NCI-H2227 treated with DMSO at 0.1 percent for 48 hours (cell line): ENCODE results near the gene ABI3BP.
"Not testable (repeated sequence)": the region's sequence is repeated elsewhere in the genome, so short reads cannot be mapped to it uniquely, and the experiment has no call there.

ENCODE experiments used
- DNase-seq: peaks from one replicate; lab custom pipeline; 2025; lab: John Stamatoyannopoulos, UW

The ABI3BP gene, protein sequence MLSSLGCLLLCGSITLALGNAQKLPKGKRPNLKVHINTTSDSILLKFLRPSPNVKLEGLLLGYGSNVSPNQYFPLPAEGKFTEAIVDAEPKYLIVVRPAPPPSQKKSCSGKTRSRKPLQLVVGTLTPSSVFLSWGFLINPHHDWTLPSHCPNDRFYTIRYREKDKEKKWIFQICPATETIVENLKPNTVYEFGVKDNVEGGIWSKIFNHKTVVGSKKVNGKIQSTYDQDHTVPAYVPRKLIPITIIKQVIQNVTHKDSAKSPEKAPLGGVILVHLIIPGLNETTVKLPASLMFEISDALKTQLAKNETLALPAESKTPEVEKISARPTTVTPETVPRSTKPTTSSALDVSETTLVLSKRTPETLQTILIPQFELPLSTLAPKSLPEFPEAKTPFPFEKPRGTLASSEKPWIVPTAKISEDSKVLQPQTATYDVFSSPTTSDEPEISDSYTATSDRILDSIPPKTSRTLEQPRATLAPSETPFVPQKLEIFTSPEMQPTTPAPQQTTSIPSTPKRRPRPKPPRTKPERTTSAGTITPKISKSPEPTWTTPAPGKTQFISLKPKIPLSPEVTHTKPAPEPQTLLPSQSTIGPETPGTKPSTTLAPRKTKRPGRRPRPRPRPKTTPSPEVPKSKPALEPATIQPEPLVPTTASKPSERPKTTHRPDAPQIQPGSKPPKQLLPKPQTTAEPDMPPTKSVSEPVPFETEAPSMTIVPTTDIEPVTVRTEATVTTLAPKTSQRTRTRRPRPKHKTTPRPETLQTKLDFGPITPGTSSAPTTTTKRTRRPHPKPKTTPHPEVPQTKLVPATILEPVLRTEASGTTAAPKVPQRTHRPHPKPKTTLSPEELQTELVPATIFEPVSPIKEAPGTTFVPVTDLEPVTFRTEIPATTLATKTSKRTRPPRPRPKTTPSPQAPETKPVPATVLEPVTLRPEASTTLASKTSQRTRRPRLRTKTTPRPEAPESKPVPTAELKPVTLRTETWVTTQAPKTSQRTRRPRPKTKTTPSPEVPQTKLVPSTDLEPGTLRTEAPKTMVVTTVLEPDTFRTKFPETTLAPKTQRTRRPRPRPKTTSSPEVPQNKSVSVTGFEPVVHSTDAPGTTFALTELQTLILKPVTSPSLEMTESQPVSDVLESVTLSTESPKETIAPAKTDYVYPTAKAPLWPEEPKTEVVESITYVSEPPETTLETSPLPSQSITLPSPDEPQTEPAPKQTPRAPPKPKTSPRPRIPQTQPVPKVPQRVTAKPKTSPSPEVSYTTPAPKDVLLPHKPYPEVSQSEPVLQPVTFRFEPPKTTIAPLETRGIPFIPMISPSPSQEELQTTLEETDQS (N-terminal part only)

DNA sequence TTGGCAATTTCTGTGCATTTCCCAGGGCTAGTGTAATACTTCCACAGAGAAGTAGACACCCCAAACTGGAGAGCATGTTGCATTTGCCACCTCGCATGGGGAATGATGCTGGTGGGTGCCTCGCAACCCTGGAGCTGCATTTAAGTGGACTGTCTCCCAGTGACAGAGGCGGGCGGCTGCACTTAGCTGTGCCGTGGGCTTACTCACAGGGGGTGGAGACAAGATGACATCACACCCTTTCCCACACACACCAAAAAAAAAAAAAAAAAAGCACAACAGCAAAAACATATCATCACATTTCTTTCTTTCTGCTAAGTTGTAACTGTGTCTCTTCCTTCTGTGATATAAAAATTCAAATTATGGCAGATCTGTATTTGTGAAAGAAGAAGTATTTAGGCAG lies at the start of gene ABI3BP:
ABI3BP (minus strand) TSS at position 113 of the 400 bp plus-strand sequence; CDS start at position 76, 37 bp downstream.
- no peak for DNase-seq

DNA sequence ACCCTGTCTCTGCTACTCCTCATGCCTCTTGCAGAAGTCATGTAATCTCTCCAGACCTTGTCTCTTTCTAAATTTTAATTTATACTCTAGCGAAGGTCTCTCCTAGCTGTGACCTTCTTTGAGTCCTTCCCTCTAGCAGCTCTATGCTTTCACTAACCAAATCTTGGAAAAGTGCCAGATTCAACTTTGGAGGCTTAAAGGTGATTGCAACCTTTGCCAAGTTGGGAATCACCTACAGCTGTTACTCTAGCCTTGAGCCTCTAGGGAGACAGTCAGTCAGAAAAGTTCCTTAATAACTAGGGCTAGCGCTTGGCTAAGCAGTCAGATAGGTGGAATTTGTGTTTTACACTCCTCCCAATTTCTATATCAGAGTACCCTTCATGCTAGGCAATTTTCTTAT lies 46.1 kb upstream of the ABI3BP start:
- no peak for DNase-seq

DNA sequence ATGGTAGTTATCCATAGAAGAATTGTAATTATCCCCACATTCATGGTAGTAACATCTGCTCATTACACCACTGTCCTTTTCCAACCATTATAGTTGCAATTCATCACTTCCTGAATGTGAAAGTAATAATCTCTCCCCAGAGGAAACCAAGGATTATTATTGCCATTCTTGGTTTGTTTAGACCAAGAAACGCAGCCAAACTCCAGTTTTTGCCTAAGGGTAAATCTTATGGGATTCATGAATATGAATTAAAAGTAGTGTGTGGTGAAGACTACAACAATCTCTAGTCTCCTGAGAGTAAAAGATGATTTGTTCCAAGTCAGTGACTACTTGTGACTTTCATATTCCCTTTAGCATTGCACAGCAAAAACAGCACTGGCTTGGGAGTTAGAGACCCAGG lies 45.7 kb upstream of the ABI3BP start:
- DNase-seq, result no peak

DNA sequence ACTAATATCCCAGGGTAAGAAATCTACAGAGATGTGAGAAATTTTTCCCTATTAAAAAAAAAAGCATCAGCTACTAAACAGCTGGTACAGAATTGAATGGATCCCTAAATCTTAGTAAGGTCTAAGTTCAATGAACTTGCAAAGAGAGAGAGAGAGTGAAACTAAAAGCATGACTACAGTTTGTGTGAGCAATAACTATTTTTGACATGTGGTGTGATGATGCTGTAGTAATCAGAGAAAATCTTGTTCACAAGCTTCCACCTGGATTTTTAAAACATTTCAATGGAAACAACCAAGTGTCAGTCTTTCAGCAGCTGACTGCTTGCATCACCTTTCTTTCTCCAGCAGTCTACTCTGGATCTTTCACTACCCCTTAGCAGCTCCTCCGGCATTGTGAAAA lies 45.2 kb upstream of the ABI3BP start:
- DNase-seq, result no peak

DNA sequence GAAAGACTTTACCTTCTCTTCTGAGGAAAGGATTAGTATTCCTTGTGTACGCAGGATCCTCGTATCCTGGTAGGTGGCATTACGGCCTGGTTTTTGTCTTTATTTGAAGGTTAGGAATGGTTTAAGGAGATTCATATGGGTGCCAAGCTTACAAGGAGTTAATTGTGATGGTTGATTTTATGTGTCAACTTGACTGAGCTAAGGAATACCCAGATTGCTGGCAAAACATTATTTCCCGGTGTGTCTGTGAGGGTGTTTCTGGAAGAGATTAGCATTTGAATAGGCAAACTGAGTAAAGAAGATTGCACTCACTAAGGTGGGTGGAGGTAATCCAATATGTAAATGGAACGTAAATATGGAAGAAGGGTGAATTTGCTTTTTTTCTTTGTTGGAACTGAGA lies 44.4 kb upstream of the ABI3BP start:
- no peak for DNase-seq

DNA sequence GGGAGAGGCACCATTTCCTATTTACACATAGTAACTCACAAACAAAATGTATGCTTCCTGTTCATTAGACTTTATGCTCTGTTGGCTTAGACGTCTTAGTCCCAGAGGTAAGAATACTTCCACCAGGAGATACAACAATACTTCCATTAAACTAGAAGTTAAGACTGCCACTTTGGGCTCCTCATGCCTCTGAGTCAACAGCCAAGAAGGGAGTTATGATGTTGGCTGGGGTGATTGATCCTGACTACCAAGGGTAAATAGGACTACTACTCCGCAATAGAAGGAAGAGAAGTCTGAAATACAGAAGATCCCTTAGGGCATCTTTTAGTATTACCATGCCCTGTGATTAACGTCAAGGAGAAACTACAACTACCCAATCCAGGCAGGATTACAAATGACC lies 43.5 kb upstream of the ABI3BP start:
- no peak for DNase-seq

DNA sequence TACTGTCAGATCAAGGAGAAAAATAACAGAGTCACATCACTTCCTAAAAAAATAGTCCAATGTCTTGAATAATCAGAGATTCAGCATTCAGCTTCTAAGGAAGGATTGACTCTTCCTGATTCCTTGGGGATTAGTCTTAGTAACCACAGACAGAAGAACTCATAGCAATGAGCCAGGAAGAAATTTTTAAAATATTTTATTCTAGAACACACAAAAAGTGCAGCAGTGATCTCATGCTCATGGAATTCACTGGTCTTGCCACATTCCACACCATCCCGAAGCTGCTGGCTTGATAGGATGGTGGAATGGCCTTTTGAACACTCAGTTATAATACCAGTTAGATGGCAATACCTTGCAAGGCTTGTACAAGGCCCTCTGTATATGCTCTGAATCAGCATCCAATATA lies 43.0 kb upstream of the ABI3BP start:
- no peak for DNase-seq

DNA sequence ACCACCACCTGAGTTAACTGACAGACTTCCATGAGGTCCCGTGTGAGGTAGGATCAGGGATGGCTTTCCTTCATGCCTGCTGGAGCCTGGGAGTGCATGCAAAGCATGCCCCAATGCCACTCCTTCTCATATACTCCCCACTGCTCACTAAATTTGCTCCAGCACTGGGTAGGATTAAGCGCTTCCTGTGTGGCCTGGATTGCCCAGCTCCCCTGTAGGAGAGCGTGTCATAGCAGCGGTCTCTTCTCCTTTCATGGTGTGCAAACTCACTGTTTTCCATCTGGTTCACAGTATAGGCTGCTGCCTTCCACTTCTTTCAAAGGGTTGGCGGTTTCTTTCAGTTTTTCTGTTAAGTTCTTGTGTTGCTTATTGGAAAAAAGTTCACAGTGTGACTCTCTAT lies 34.1 kb upstream of the ABI3BP start:
- DNase-seq, result no peak

DNA sequence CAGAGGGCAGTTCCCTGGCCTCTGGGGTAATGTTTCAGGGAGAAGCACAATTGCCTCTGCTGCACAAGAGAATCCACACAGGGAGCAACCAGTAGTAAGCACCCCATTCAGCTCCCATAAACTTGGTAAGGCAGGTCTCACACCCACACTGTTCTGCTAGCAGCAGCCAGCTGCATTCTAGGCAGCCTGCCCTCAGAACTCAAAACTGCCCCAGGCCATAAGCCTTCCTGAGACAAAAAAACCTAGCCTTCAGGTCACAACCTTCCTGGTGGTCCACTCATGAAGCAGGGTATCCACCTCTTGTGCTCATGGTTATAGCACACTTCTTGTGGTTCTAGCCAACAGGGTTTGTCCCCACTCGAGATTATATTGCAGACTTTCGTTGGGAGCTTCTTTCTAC lies 33.7 kb upstream of the ABI3BP start:
- DNase-seq, result no peak

DNA sequence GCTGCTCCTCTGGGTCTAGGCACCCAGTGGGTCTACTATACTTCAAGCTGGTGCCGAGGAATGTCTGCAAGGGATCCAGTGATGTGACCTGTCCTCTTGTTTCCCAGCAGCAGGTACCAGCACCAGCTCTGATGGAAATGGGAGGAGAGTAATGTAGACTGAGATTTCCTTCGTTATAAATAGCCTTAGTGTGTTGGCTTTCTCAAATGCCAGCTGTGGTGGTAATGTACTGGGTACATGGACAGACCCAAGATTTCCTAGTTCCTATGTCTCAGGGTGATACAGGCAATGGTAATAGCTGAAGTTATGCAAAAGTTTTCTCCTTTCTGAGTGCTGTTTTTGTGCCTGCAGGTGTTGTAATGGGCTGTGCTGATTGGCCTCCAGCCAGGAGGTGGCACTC lies 33.0 kb upstream of the ABI3BP start:
- DNase-seq, result no peak

DNA sequence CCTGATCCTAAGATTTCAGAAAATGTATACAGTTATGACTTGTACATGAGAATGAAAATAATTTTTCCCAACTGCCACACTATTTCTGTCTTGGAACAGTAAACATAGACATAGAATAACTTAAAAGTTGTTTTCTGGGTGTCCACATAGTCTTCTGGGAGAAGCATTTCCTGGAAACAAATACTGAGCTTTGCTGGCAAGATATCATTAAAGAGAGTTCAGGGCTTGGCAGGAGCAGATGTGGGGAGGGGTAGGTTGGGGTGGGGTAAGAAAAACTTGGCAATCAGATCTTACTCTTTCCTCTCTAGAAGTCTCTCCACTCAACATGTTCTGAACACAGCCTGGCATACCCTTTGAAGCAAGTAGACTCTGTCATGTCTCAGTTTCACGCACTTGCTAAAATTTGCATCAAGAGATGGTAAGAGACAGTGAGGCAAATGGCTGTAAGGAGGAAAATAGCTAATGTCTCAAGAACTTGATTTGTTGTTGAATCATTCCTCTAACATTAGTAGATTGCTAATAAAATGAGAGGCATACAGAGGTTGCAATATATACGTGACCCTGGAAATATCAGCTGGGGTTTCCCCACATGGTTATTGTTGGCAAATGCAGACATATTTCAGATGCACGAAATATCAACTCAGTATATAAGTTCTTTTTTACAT lies 27.3 kb upstream of the ABI3BP start:
- no peak for DNase-seq

DNA sequence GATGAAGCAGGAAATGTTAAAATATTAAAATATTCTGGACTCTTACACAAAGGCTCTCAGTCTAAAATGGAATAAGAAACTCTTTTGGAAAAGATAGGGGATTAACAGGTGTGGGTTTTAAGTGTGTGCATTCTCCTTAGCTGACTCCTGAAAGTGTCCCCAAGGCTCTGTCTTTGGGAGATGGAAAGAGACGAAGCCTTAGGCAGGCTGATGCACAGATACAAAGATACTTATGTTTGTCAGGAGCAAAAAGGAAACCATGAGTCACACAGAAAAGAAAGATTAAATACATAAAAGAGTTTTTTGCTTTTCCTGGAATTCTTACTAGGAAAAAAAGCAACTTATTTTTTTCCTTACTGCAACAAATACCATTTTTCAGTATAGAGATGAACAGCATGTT lies 23.8 kb upstream of the ABI3BP start:
- no peak for DNase-seq

DNA sequence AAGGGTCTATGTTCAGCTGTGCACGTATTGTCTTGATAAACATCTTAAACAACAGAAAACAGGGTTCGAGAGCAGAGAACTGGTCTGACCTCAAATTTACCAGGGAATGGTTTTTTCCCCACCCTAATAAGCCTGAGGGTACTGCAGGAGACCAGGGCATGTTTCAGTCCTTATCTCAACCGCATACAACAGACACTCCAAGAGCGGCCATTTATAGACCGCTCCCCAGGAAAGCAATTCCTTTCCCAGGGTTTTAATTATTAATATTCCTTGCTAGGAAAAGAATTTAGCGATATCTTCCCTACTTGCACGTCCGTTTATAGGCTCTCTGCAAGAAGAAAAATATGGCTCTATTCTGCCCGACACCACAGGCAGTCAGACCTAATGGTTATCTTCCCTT lies 19.1 kb upstream of the ABI3BP start:
- DNase-seq, result not testable (repeated sequence)

DNA sequence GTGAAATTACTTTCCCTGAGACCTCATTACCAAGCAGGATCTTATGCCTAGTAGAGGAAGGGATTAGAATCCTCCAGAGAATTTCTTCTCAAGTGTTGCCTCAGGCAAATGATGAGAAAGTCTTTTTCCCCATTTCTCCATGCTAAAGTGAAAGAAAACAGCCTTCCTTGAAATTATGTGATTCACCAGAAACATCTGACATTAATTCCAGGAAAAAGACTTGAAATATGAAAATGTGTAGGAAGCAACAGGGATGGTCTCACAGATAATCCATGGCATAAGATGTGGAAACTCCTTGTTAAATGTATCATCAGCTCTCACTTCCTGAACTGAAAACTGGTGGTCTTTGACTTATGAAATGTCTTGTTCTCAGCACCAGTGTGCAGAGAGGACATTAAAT lies 17.9 kb upstream of the ABI3BP start:
- no peak for DNase-seq

DNA sequence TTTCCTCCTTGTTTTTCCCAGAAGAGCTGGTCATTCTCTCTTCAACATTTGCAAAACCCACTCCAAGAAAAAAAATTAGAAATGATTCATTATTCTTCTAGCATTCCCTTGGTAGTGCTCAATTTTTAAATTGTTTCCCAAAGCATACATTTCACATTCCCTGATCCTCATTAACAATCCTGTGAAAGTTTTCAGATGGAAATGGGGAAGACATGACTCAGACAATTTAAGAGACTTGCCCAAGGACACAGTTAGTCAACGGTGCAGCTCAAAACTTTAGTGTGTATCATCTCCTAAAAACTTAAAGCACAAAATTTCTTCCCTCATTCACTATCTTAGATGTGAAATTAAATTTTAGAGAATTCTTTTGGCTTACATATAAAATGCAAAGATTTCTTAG lies 17.1 kb upstream of the ABI3BP start:
- DNase-seq, result no peak

DNA sequence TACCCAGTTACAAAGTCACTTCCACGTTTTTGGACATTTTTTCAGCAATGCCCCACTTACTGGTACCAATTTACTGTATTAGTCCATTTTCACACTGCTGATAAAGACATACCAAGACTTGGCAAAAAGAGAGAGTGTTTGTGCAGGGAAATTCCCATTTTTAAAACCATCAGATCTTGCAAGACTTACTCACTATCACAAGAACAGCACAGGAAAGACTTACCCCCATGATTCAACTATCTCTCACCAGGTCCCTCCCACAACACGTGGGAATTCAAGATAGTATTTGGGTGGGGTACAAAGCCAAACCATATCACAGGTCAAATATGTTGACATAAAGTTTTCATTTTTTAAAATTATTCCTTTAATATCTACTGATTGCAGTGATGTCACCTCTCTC lies 16.2 kb upstream of the ABI3BP start:
- no peak for DNase-seq

DNA sequence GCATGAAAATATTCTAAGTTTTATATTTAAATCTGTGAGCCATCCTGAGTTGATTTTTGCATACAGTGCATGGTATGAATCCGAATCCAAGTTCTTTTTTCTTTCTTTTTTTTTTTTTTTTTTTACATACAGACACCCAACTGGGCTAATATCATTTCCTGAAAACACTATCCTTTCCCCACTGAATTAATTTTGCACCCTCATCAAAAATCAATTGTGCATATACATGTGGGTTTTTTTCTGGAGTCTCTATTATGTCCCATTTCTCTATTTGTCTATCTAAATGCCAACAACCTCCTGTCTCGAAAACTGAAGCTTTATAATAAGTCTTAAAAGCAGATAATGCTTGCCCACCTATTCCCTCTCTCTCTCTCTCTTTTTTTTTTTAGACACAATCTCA lies 5.9 kb upstream of the ABI3BP start:
- no peak for DNase-seq

DNA sequence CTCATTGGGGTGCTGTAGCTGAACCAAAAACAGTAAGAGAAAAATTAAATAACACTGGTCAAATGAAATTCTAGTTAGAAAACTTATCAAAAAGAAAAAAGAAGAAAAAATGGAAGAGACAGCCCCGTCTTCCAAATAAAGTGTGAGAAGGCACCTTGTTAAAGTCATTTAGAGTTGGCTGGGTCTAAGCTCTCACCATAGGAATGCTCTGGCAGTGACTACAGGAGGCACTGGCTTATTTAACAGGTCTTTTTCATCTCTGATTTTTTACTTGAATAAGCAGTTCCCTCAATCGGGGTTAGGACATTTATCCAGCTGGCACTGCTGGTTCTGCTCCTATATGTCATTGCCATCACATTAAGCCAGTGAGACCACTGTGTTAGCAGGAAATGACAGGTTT lies 1.6 kb upstream of the ABI3BP start:
- no peak for DNase-seq

DNA sequence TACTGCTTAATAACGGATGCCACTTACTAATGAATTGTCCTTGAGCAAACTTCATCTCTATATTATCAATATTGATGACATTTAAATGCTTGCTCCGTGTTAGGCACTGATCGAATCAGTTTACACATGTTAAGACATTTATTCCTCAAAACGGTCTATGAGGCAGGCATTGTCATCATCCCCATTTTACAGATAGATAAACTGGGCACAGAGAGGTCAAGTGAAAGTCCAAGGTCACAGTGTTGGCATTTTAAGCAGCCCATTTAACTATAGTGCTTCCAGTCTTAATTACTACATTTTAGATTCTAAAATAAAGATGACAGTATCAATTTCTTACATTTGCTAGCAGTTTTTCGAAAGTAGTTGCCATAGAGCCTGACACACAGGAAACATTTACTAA lies 966 bp upstream of the ABI3BP start:
- no peak for DNase-seq

DNA sequence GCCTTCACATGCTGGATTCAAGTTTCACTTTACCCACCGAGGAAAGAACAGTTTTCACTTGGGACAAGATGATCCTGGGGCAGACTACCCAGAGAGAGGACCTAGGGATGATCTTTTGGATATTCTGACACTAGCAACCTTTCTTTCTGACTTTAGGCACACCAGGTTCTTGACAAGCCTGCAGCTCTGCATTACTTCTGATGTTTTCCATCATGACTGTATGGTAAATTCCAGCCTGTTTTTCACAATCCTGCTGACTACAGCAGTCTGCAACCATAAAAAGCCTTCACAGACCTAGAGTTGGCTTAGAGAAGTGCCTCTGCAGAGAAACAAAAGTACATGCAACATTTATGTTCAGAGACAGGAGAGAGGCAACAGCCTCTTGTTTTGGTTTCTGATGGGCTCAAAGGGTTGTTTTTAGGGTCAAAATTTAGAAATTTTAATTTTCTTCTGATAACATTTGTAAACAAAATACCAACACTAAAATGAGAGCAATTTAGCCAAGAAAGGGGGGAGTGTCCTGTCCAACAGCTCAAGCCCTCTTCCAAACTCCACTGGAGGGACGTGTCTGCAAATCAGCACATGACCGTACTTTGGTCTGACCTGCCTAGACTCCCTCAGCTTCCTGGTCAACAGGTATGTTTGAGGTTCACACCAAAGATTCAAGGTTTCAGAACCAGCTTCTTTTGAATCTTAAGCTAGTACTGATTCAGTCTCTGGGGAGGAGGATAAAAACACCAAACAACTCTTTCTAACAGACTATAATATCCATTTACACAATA lies 799 bp downstream of the ABI3BP start:
- no peak for DNase-seq

DNA sequence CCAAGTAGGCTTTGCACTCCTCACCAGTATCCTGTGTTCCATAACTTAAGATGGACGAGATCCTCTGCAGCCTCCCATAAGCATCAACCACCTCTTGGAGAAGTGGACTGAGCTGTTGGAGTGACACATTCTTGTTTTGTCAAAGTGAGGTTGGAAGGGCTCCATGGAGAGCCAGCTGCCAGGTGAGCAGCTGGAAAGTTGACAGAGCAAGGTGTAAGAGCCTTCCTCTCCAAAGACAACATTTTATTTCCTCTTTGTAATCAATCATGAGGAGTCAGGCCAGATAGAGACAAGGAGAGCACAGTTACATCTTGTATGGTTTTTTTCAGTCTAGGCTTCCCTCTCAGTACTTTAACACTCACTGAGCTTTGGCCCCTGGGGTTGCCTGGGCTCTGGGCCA lies 5.1 kb downstream of the ABI3BP start:
- no peak for DNase-seq
